ENCODE results near the gene FNBP1L.

- TF ChIP-seq POLR2A (IDR thresholded peaks at IDR 0.05) (no peak), CTCF (IDR thresholded peaks at IDR 0.05) (no peak), EP300 (IDR thresholded peaks at IDR 0.05) (no peak), POLR2AphosphoS5 (IDR thresholded peaks at IDR 0.05) (no peak)
Measured at GRCh38 chr1:93526431-93526830, 78.5 kb downstream of the FNBP1L start.
